ENCODE measurements around the gene AMOTL1.

DNA sequence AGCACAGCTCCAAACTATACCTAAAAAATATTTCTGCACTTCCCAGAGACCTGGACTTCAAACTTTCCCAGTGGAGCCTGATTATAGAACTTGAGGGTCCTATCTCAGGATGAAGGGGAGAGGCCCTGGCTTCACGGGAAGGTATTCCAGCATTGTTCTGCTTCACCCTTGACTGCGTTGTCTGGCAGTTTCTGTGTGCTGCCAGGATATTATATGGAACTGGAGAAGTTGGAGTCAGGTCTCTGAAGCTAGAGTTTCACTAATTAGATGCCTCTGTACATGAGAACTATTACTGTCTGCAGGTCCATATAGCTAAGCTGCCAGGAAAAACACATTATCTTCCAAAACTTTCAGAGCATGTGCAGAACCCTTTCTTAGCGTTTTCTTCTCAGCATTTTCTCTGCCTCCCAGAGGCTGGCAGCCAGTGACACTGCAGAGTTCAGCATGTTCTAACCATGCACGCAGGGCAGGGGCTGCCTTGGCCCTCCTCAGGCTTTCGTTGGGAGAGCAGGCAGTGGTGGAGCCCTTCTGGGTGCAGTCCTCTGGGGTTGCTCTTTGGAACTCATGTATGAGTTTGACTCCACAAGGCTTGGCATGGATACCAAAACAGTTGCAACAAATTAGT, 105.9 kb downstream of the AMOTL1 start:
- no peak for TF ChIP-seq POLR2AphosphoS5 (IDR thresholded peaks at IDR 0.05; ENCODE audit: low read depth, low read length)
- TF ChIP-seq POLR2A (IDR thresholded peaks at IDR 0.05; ENCODE audit: low read depth, low read length), result no peak
- no peak for TF ChIP-seq TAF1 (IDR thresholded peaks at IDR 0.05; ENCODE audit: low read depth, low read length)
- no peak for TF ChIP-seq POU2F2 (IDR thresholded peaks at IDR 0.05; ENCODE audit: low read depth, low read length)
- TF ChIP-seq SPI1 (IDR thresholded peaks at IDR 0.05; ENCODE audit: low read depth, low read length), result no peak
